Transverse colon (tissue), 4 donors: ENCODE measurements around the gene RAN. TPM values are rescaled to one million over a fixed set of nuclear protein-coding genes. Genes with fewer than 3 reads are reported as not detected.

Experiments
- DNase-seq: peaks from one replicate; pipeline ENCODE4 v3.0.0-alpha.2; 2019
- H3K27ac ChIP-seq, 4 donors: fragments of 200-600 bp; sonication (generic); 2 replicates each; pipeline ENCODE4 v1.5.1; 2016 to 2018; ENCODE audit warnings: inconsistent platforms in 4 of 4
- H3K27me3 ChIP-seq: fragments of 200-600 bp; sonication (generic); 2 replicates; pipeline ENCODE4 v1.5.1; 2017; ENCODE audit warnings: inconsistent platforms
- H3K36me3 ChIP-seq, 4 donors: fragments of 200-600 bp; sonication (generic); 2 replicates each; pipeline ENCODE4 v1.5.1; 2017 to 2019; ENCODE audit warnings: inconsistent platforms in 4 of 4
- H3K4me1 ChIP-seq, 4 donors: fragments of 200-600 bp; sonication (generic); 2 replicates each; pipeline ENCODE4 v1.5.1; 2017 to 2020; ENCODE audit warnings: inconsistent platforms in 4 of 4
- H3K4me3 ChIP-seq, 4 donors: fragments of 200-600 bp; sonication (generic); 1 replicate in 1 of 4; 2 replicates in 3 of 4; pipeline versions ENCODE4 v1.5.1 to v1.6.1; 2017 to 2019; ENCODE audit warnings: inconsistent platforms in 4 of 4
- H3K9me3 ChIP-seq, 2 donors: fragments of 200-600 bp; sonication (generic); 2 replicates each; pipeline ENCODE4 v1.5.1; 2017 to 2019; ENCODE audit warnings: inconsistent platforms in 2 of 2
- EP300 ChIP-seq: sonication (generic); formaldehyde crosslinking; IDR thresholded peaks from one replicate; pipeline ENCODE4 v1.6.1; 2017; ENCODE audit warnings: antibody characterized with exemption, low read depth
- POLR2A ChIP-seq: fragments of 450-650 bp; IDR thresholded peaks from one replicate; pipeline ENCODE4 v1.6.1; 2016; ENCODE audit warnings: antibody characterized with exemption, mild to moderate bottlenecking, moderate library complexity
- POLR2AphosphoS5 ChIP-seq, 3 donors: sonication (generic); formaldehyde crosslinking; IDR thresholded peaks; one replicate each; pipeline ENCODE4 v1.6.1; 2016; ENCODE audit warnings: antibody characterized with exemption in 3 of 3
- WGBS, 2 donors: methylation state at CpG; one replicate each; pipeline ENCODE4 v1.1.5; 2018; ENCODE audit warnings: low coverage in 1 of 2; 5-methylcytosine and 5-hydroxymethylcytosine counted together
- in situ Hi-C, 4 donors: fragments of 200-750 bp; cut with MboI; loops; one replicate each; pipeline versions ENCODE4 v1.15.0 to v1.15.1; 2017; ENCODE audit warnings: low sequenced_read_pairs in 3 of 4, low pct_ligation_motif_present in 1 of 4, low pct_unique_long_range_greater_than_20kb in 1 of 4
- intact Hi-C: fragments of 100-400 bp; cut with DNase I; formaldehyde crosslinking; loops from one replicate; pipeline ENCODE4 v1.15.1; 2023; ENCODE audit warnings: low total_unique reads
- total RNA-seq, 4 donors: library from RNA; depleted of rRNA; stranded (reverse); fragments of >200 nt; gene quantifications; one replicate each; pipeline ENCODE4 v1.1.0, GENCODE V29; 2016
- TF ChIP-seq, protein P1 (sequence below), 5 experiments: fragments of 200-600 bp in 3 of 5; fragments of 450-650 bp in 2 of 5; sonication (generic) in 3 of 5; IDR thresholded peaks; 1 replicate in 2 of 5; 2 replicates in 3 of 5; pipeline ENCODE4 v1.5.1; 2016 to 2017; ENCODE audit warnings: antibody characterized with exemption in 5 of 5, inconsistent platforms in 3 of 5, mild to moderate bottlenecking in 2 of 5, moderate library complexity in 1 of 5

RAN gene
- total RNA-seq, 4 donors from 2014 or later, result 28.1 to 124 (median 77.5) TPM

DNA sequence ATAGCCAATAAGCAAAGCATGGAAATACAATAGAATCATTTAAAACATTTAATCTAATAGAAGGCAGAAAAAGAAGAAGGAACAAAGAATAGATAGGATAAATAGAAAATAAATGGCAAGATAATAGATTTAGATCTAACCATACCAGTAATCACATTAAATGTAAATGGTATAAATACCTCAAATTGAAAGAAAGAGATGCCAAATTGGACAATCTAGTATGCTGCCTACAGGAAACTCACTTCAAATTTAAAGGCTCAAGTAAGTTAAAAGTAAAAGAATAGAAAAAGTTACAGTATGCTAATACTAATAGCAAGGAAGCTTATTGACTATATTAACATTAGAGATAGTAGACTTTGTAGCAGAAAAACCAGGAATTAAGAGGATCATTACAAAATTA, 40.1 kb downstream of the RAN start:
- intact Hi-C loops, result loop anchor here (10.0 kb wide), 1 partner anchor 223 kb away; no protein-coding TSS in a partner anchor
- in situ Hi-C loops, result loop anchor here in 3 of 4 donors (25.0 kb wide), 2 partner anchors 200 to 225 kb away; no protein-coding TSS in a partner anchor

DNA sequence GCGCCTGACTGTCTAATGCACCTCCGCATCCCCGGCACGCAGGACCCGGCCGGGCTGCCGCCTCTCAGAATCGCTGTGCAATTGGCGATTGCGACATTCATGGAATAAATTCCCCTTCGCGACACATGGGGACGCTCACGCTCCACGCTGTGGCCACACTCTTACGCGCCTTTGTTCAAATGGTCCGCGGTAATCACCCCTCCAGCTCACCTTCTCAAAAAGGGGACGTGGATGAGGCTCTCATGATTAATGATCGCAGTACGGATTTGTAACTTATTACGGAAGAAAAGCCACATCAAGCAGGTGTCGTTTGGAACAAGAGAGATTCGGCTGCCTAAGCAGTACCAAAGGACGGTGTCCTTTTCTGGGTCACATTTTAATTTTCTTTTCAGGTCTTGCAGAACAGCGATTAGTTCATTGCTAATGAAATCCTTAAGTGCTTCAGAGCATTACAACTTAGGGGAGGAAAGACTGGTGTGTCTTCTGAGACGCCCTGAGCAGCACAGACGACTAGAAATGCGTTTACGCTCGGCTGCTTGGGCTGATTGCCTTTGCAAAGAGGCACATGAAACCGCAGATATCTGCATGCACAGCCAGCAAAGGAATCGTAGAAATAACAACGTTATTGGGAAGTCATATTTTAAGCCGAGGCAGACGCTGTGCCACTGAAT, 44.5 kb downstream of the RAN start:
- H3K36me3 ChIP-seq, result no peaks in the 10 kb centered on the region
- DNase-seq, result peak; percentile 30
- peak overlapping the region in 1 of 4 donors; percentile 23 for H3K4me3 ChIP-seq
- WGBS, 2 donors, result 29 to 35% methylated on average over 4 to 36 of the region's 37 CpGs
- TF ChIP-seq, protein P1, sequence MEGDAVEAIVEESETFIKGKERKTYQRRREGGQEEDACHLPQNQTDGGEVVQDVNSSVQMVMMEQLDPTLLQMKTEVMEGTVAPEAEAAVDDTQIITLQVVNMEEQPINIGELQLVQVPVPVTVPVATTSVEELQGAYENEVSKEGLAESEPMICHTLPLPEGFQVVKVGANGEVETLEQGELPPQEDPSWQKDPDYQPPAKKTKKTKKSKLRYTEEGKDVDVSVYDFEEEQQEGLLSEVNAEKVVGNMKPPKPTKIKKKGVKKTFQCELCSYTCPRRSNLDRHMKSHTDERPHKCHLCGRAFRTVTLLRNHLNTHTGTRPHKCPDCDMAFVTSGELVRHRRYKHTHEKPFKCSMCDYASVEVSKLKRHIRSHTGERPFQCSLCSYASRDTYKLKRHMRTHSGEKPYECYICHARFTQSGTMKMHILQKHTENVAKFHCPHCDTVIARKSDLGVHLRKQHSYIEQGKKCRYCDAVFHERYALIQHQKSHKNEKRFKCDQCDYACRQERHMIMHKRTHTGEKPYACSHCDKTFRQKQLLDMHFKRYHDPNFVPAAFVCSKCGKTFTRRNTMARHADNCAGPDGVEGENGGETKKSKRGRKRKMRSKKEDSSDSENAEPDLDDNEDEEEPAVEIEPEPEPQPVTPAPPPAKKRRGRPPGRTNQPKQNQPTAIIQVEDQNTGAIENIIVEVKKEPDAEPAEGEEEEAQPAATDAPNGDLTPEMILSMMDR (IDR thresholded peaks at IDR 0.05), result peak; percentile 75 to 86 (median 79)
- TF ChIP-seq POLR2AphosphoS5 (IDR thresholded peaks at IDR 0.05) (peak in 1 of 3 donors; percentile 20), POLR2A (no peak), EP300 (no peak)
- no peak overlapping the region for H3K27ac ChIP-seq
- peaks cover 22% of the 10 kb centered on the region for H3K27me3 ChIP-seq
- H3K9me3 ChIP-seq, result peaks cover under 1 to 9% of the 10 kb centered on the region in 2 donors
- H3K4me1 ChIP-seq, result peaks cover 0 to 7% (median 0%) of the 10 kb centered on the region in 4 donors
- intact Hi-C loops, result loop anchor here (10.0 kb wide), 1 partner anchor 218 kb away; no protein-coding TSS in a partner anchor
- in situ Hi-C loops, result loop anchor here in 3 of 4 donors (25.0 kb wide), 2 partner anchors 196 to 221 kb away; no protein-coding TSS in a partner anchor

More for the DNA sequence above, 40.1 kb downstream of the RAN start:
- no peak overlapping the region for H3K4me3 ChIP-seq
- H3K27me3 ChIP-seq, result peaks cover 17% of the 10 kb centered on the region
- peaks cover 4 to 13% of the 10 kb centered on the region in 2 donors for H3K9me3 ChIP-seq
- DNase-seq, result no peak
- peaks cover 0 to 7% (median 0%) of the 10 kb centered on the region in 4 donors for H3K4me1 ChIP-seq
- no peak overlapping the region for H3K27ac ChIP-seq
- H3K36me3 ChIP-seq, result no peaks in the 10 kb centered on the region
- no peak for TF ChIP-seq EP300
- no peak for TF ChIP-seq POLR2AphosphoS5 (IDR thresholded peaks at IDR 0.05)
- TF ChIP-seq POLR2A, result no peak
- TF ChIP-seq, protein P1 (IDR thresholded peaks at IDR 0.05), result no peak

DNA sequence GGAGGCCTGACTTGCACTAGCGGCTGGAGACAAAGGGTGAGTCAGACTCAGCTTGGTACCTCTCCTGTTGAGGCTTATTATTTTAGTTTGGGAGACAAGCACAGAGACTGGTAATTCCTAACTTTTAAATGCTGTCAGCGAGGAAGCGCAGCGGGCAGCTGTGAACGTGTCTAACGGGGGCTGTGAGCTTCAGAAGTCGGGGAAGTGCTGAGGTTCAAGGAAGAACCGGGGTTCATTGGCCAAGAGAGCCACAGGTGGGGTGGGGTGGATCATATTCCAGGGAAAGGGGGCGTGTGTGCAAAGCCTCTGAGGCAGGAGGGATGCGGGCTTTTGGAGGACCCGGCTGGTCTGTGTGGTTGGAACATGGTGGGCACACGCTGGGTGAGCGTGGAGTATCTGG, 45.7 kb downstream of the RAN start:
- 60 to 88% methylated on average over 1 to 13 of the region's 13 CpGs for WGBS, 2 donors
- H3K27me3 ChIP-seq, result peaks cover 22% of the 10 kb centered on the region
- no peaks in the 10 kb centered on the region for H3K36me3 ChIP-seq
- TF ChIP-seq, protein P1 (IDR thresholded peaks at IDR 0.05), result no peak
- TF ChIP-seq POLR2AphosphoS5 (IDR thresholded peaks at IDR 0.05) (no peak), EP300 (no peak), POLR2A (no peak)
- H3K27ac ChIP-seq, result no peak overlapping the region
- in situ Hi-C loops, result loop anchor here in 3 of 4 donors (25.0 kb wide), 2 partner anchors 195 to 220 kb away; no protein-coding TSS in a partner anchor
- DNase-seq, result no peak
- intact Hi-C loops, result loop anchor here (10.0 kb wide), 1 partner anchor 217 kb away; no protein-coding TSS in a partner anchor
- no peak overlapping the region for H3K4me3 ChIP-seq
- peaks cover 0 to 7% (median 0%) of the 10 kb centered on the region in 4 donors for H3K4me1 ChIP-seq
- H3K9me3 ChIP-seq, result no peaks in the 10 kb centered on the region

DNA sequence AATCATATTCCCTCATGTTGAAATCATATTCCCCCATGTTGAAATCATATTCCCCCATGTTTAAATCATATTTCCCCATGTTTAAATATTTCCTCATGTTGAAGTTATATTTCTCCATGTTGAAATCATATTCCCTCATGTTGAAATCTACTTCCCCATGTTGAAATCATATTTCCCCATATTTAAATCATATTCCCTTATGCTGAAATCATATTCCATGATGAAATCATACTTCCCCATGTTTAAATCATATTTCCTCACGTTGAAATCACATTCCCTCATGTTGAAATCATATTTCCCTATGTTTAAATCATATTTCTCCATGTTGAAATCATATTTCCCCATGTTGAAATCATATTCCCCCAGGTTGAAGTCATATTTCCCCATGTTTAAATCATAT, 47.2 kb downstream of the RAN start:
- Histone ChIP-seq H3K9me3 (no peaks in the 10 kb centered on the region), H3K4me1 (peaks cover 0 to 7% (median 0%) of the 10 kb centered on the region in 4 donors), H3K36me3 (no peaks in the 10 kb centered on the region), H3K27ac (no peak overlapping the region), H3K4me3 (no peak overlapping the region), H3K27me3 (peaks cover 22% of the 10 kb centered on the region)
- intact Hi-C loops, result loop anchor here (10.0 kb wide), 1 partner anchor 216 kb away; no protein-coding TSS in a partner anchor
- DNase-seq, result no peak
- TF ChIP-seq EP300 (no peak), POLR2AphosphoS5 (IDR thresholded peaks at IDR 0.05) (no peak), POLR2A (no peak)
- TF ChIP-seq, protein P1 (IDR thresholded peaks at IDR 0.05), result no peak
- WGBS, 2 donors, result 39 to 46% methylated on average over 1 of the region's 1 CpG
- in situ Hi-C loops, result loop anchor here in 3 of 4 donors (25.0 kb wide), 2 partner anchors 193 to 218 kb away; no protein-coding TSS in a partner anchor
